HG02852 (cell line): ENCODE data around the gene OR51I2.
A peak's percentile ranks its signal among the peaks of the same experiment; 100 is the strongest.

ENCODE experiments used
- ATAC-seq: cut with Tn5 transposase; IDR thresholded peaks from one replicate; pipeline ENCODE4 v1.9.1; 2021; ENCODE audit warnings: mild to moderate bottlenecking, moderate library complexity; ENCODE audit not compliant: unreplicated experiment

Gene OR51I2, protein sequence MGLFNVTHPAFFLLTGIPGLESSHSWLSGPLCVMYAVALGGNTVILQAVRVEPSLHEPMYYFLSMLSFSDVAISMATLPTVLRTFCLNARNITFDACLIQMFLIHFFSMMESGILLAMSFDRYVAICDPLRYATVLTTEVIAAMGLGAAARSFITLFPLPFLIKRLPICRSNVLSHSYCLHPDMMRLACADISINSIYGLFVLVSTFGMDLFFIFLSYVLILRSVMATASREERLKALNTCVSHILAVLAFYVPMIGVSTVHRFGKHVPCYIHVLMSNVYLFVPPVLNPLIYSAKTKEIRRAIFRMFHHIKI

DNA sequence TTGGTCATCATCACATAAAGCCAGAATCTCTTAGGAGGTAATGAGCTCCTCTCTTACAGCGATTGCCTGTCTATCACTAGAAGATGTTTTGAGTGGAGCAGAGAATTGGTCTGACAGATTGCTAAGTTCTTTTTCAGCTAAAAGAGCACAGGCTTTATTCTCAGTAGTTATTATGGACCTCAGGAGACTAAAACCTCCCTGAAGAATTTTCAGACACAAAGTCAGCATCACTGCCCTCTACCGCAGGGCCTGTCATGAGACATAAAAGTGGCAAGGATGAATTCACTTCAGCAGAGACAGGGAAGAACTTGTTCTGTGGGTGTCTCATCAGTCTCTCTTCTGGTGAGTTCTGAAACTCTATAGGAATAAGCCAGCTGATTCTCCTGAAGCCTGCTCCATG is at the start of gene OR51I2:
OR51I2 (plus strand) TSS at position 301 of the 400 bp plus-strand sequence. CDS start 4,166 bp downstream, outside the sequence.
- no peak for ATAC-seq

DNA sequence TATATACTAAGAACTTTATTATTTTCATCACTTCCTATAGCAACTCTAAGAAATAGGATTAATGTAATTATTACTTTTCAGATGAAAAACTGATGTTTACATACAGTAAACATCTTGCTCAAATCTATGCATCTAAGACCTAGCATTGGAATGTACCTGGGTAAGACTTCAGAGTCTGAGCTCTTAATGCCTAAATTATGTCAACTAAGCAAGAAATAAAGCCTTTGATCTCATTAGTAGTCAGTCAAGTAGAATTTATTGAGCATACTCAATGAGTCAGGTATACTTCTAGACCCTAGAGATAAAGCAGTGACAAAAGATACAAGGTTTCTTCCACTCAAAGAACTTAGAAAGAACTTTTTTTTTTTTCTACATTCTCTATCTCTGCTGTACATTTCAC is 44.0 kb upstream of the OR51I2 start:
- ATAC-seq, result no peak

DNA sequence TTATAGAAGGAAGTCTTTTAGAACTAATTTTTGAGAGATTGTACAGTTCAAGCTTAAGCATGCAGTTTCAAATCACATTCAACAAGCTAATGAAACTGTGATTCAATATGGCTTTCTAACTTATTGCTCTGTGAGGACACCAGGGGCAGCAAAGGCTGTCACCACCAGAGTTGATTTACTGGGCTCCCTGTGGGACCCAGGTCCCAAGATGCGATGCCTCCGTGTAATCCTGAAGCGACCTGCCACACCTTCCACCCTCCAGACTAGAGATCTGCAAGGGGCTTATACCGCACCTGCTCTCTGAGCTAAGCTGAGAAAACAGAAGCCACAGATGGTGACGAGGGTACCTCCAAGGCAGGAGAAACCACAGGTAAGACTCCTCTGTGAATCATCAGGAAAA is 28.1 kb upstream of the OR51I2 start:
- ATAC-seq, result no peak

DNA sequence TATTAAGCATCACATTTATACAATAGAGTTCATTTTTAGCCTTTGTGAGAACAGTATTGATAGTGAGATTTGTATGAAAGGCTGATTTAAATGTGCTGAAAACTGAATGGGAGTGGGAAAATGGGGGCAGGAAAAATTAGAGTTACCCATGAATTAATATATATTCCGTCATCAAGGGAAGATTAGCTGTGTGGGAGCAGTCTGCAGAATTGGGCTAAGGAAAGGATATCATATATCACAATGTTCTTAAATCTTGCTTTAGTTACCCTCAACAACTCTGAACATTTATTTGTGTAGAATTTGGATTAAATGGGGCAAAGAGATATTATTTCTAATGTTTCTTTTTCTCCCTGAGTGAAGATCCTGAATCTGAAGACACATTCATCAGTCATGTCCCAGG is 27.3 kb upstream of the OR51I2 start, which contains the start of gene OR51Q1:
OR51Q1 (plus strand) TSS at position 301 of the 400 bp plus-strand sequence; CDS start at position 391, 90 bp downstream.
- ATAC-seq, result no peak

DNA sequence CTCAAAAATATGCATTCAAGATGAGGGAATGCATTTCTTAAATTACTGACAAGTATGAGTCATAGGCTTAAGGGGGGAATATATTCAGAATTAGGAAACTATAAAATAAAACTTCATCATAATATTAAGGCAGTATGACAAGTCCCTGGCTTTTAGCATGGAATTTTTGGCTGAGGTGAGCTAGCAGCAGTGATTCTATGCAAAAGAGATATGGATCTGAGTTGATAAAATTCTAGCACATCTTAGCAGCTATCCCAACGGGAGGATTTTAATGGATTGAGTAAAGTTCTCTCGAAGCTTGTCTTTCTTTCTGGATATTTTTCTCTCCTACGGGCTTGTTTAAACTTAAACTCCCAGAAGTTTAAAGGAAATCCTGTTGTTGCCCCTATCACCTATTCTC is 26.0 kb upstream of the OR51I2 start:
- ATAC-seq, result no peak

DNA sequence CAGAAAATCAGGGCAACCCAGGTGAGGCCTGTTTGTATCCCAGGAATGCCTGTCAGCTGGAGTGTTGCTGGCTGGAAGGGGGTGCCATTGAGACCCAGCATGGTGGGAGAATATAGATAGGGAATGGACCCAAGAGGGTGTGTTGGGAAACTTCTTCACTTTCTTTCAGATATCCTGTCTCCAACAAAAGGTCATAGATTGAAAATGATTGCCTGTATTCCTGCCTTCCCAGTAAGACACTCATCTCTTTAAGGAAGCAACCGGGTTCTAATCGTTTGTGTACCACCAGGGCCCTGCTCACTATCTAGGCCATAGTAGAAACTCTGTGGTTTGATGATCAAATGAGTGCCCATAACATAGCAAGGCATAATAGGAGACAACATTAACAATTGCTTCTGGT is 7.7 kb upstream of the OR51I2 start, which contains the start of gene OR51I1:
OR51I1 (minus strand) TSS at position 101 of the 400 bp plus-strand sequence; CDS start at position 101, 0 bp downstream.
- ATAC-seq, result no peak

DNA sequence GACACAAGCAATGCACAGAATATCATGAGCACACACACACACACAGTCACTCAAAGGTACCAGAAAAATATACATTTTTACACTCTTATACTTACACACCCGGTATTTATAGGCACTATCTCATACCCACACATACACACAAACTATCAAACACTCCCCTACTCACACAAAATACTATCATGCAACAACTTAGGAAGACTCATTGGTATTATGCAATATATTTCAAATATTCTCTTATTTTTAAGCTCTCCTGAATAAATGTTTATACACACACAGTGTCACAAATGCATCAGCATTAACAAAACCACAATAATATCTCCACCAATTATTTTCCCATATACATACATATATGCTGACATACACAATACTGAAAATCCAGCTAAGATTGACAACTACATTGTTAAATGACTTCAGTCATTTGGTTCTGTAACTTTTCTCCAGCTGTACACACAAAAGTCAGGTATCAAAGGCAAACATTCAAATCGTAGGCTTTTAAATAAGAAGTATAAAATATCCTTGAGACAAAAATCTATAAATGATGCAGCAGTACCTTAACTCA is 5.2 kb upstream of the OR51I2 start:
- no peak for ATAC-seq

DNA sequence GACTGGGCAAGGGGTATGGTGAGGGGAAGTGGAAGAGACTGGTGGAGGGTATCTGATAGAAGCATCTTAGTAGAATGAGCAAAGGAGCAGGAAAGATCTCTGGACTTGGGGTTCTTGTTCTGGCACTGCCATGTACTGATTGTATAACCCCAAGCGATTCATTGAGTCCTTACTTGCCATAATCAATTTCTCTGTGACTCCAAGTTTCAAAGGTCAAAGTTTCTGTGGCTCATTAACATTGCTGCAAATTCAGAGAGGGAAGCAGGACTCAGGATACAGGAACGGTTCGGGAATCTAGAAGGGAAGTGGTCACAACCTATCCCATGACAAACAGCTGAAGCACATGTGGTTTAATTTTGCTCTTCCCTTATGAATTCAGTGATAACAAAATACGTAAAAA is 309 bp downstream of the OR51I2 start:
- ATAC-seq, result no peak

DNA sequence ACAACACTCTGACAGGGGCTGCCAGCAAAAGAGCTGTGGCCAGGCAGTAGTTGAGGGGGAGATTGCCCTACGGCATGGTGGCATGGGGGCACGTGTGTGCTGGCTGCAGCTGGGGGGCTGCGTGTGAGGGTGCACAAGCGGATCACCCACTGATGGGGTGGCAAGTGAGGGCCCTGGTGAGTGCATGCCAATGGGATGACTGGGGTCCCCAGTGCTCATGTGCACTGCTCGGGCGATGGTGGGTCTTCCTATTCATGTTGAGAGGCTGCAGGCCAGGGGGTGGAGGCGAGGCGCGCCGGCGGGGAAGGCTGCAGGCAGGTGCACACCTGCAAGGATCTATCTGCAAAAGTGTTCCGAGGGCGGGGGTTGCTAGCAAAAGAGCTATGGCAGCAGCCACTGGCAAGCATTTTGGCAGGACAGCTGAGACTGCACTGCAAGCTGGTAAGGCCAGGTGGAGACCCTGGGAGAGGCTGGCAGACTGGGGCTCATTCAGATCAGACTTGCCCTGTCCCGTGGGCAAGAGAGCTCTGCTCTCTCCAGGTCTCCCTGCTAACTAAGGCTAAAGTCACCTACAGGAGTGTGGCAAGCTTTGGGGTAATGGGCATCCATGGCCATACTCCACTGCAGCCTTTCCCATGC is 12.0 kb downstream of the OR51I2 start:
- ATAC-seq, result no peak

DNA sequence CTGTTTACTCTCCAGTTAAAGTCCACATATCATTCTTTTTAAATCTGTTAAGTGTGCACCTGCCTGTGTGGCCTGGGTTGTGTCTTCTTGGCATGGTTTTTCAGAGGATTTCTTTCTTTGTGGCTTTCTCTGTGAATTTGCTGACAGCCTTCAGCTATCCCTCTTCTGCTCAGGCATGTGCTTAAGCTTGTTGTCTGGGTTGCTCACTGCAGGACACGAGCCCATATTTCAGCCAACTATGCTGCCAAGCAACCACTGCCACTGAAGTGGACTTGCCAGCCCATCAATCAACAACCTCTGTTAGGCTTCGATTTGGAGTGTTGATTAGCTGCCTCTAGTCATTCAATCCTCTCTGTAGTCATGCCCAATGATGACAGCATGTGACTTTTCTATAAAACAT is 18.4 kb downstream of the OR51I2 start:
- no peak for ATAC-seq

DNA sequence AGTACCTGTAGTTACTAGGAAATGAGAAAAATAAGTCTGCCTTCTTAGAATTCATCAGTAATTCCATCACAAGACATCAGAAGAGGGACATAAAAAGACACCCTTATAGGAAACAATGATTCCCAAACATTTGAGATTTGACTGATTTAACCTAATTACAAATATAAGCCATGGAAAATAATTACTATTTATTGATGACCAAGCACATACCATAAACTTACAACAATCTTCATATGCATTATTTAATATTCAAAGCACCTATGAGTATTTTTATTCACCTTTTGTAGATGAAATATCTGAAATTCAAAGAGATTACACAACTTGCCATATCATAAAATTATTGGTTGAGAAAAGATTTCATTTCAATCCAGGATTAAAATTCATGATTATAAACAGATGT is 24.8 kb downstream of the OR51I2 start:
- ATAC-seq, result no peak

DNA sequence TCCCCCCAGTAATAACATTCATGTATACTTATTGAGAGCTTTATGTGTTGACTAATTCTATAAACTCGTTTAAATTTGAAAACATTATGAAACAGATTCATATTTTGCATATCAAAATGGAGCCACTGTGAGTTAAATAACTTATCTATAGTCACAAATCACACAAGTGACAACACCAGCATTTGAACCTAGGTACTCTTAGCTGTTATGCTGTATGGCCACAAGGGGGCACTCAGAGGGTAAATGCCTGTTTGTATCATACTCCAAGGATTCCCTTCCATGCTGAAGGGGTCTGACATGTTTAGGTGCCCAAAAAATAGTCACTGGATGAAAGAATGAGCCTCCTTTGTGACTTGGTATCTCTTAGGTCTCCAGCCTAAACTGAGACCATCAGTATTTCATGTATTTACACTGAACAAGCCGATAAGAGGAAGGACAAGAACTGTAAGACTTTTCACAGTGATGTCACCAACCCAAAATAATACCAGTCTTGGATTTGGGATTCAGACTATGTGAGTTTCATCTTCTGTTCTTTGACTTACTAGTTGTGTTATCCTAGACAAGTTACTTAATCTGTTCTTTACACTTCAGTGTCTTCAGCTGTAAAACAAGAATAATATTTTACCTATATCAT is 27.2 kb downstream of the OR51I2 start:
- peak; percentile 81 for ATAC-seq

DNA sequence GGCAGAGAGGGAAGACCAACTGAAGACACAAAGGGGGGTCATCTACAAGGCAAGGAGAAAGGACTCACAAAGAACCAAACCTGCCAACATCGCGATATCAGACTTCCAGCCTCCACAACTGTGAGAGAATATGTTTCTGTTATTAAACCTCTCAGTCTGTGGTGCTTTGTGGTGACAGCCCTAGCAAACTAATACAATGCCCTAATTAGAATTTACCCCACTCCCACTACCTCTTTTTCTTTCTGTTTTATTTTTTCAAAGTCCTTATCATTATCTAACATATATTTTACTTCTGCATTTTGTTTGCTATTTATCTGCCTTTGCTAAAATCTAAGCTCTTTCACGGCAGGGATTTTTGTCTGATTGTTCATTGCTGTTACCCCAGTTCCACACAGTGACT is 36.9 kb downstream of the OR51I2 start:
- ATAC-seq, result no peak

DNA sequence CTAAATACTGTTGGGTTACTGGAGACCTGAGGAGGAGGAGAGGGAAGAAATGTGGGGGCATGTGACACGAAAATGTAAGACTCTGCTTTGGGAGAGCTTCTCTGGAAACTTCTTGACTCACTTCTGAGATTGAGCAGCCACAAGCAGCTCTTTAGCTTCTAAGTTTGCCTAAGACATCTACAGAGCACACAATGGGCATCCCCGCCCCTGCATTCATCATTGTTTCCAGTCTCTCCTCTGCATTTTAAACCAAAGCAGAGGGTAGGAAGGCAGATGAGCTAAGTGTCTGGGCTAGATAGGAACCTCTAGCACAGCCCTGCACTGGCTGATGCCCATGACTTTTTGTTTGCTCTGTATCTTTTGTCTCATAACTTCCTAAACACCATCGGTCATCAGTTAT is 37.3 kb downstream of the OR51I2 start:
- ATAC-seq, result no peak

DNA sequence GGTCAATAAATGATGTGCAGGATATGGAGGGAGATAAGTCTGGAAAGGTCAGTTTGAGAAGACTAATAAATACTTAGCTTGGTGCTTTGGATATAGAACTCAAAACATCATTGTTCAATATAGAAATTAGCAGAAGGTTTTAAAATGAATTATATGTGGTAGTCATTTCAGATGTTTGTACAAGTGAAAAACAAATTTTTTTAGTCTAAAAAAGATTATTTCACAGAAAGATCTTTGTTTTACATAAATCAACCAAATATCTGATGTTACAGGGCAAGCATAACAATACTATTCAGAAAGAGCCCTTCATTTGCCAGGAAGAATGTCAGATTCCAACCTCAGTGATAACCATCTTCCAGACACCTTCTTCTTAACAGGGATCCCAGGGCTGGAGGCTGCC is 39.3 kb downstream of the OR51I2 start, which contains the start of gene OR52D1:
OR52D1 (plus strand) TSS at position 301 of the 400 bp plus-strand sequence; CDS start at position 323, 22 bp downstream.
- ATAC-seq, result no peak

DNA sequence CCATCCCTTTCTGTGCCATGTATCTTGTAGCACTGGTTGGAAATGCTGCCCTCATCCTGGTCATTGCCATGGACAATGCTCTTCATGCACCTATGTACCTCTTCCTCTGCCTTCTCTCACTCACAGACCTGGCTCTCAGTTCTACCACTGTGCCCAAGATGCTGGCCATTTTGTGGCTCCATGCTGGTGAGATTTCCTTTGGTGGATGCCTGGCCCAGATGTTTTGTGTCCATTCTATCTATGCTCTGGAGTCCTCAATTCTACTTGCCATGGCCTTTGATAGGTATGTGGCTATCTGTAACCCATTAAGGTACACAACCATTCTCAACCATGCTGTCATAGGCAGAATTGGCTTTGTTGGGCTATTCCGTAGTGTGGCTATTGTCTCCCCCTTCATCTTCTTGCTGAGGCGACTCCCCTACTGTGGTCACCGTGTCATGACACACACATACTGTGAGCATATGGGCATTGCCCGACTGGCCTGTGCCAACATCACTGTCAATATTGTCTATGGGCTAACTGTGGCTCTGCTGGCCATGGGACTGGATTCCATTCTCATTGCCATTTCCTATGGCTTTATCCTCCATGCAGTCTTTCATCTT is 39.8 kb downstream of the OR51I2 start:
- ATAC-seq, result no peak

DNA sequence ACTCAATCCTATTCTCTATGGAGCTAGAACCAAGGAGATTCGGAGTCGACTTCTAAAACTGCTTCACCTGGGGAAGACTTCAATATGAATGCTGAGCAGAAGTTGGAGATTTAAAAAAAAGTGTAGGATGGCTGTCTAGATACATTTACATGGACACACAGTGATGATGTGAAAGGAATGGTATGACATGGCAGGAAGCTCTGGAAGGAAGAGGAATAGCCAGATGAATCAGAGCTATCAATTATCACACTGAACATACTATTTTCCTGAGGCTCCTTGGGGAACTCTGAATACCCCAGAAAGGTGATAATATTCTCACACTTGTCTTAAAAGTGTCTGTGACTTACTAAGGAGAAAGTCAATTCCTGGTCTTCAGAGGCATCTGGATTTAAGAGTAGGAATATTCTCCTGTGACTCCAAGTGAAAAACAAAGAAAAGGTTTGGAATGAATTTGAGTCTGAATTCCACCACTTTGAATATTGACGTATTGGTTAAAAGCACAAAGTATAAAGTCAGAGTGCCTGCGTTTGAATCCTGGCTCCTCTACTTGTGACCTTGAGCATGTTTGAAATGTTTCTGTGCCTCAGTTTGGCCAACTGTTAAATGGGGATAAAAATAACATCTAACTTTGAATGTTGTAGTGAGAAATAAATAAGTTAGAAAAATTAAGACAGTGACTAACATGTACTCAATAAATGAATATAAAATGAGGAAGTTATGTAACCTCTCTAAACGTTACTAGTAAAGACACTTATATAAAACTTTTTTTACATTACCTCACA is 40.6 kb downstream of the OR51I2 start:
- no peak for ATAC-seq

DNA sequence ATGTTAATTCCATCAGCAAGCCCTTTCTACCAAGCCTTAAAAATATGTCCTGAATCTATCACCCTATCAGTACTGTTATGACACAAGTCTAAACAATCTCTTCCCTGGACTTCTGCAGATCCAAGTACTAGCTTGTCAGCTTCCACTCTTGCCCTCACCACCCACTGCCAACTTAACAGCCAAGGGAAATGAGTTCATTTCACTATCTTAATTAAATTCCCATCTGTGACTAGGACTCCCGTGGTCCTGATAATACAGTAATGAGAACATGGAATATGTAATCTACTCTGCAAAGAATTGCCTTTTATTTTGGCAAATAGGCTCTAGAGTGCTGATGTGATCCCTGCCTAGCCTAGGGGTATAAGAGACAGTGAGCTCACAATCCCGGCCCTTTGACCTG is 50.5 kb downstream of the OR51I2 start:
- ATAC-seq, result no peak

DNA sequence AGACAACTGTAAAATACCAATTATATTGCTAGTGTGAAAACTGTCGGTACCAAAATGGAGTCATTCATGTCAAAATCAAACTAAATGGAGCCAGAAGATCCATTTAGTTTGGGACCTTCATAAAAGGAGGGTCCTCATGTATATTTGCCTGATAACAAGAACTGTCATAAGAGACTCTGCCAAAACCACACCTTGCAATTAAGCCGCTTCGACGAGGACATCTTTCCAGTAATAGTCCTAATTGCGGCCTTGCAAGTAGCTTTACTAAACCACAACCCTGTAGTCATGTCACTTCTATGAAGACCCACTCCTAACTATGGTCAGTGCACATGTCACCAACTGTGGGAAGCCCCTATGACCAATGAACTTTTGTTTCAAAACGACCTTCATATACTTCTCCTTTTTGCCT is 51.3 kb downstream of the OR51I2 start:
- no peak for ATAC-seq

DNA sequence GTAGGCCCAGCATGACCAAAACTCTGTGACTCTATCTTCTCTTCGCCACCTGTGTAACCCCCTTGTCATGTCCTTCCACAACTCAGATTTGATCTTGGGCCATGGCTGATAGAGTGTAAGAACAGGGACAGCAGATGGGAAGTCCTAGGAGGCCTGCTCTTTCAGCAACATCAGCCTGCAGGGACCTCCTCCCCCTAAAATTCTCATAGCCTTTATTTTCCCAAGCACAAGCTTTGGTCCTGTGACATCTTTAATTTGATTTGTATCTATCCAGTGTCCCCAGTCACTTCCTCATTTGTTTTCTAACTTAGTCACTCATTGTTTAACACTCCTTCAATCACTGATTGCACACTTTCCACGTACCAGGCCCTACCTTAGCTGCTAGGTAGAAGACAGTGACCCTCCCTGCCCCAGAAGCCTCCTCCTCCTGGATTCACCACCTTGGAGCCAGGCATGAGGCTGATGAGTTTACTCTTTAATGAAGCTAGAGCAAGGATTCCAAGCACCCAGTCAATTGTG is 55.3 kb downstream of the OR51I2 start:
- ATAC-seq, result no peak
